Astrocyte of the cerebellum (primary cell): ENCODE results near the gene NOX4.

Experiments used
- DNase-seq: peaks from one replicate; pipeline ENCODE4 v3.0.0-alpha.2; 2011; ENCODE audit warnings: low read depth
- H3K4me3 ChIP-seq: 2 replicates; pipeline ENCODE4 v1.5.1; 2011; ENCODE audit warnings: mild to moderate bottlenecking, low read depth, low read length, moderate library complexity
- in situ Hi-C: cut with HindIII; loops from 2 replicates; pipeline ENCODE4 v1.10.0; 2017; ENCODE audit warnings: low sequenced_read_pairs
- TF ChIP-seq, protein P1 (sequence below): IDR thresholded peaks from 2 replicates; pipeline ENCODE4 v1.5.1; 2012; ENCODE audit warnings: low read length, low read depth, moderate library complexity, mild to moderate bottlenecking; ENCODE audit errors: missing control alignments

NOX4 gene

DNA sequence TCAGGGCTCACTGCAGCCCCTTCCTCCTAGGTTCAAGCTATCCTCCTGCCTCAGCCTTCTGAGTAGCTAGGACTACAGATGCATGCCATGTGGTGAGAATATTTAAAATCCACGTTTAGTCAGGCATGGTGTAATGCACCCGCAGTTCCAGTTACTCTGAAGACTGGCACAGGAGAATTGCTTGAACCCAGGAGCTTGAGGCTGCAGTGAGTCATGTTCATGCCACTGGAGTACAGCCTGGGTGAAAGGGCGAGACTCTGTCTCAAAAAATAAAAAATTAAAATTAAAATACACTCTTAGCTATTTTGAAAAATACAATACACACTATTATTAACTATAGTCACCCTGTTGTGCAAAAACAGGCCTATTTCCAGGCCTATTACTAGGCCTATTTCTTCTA, 38.4 kb downstream of the NOX4 start:
- in situ Hi-C loops: no loop called here
- TF ChIP-seq, protein P1, sequence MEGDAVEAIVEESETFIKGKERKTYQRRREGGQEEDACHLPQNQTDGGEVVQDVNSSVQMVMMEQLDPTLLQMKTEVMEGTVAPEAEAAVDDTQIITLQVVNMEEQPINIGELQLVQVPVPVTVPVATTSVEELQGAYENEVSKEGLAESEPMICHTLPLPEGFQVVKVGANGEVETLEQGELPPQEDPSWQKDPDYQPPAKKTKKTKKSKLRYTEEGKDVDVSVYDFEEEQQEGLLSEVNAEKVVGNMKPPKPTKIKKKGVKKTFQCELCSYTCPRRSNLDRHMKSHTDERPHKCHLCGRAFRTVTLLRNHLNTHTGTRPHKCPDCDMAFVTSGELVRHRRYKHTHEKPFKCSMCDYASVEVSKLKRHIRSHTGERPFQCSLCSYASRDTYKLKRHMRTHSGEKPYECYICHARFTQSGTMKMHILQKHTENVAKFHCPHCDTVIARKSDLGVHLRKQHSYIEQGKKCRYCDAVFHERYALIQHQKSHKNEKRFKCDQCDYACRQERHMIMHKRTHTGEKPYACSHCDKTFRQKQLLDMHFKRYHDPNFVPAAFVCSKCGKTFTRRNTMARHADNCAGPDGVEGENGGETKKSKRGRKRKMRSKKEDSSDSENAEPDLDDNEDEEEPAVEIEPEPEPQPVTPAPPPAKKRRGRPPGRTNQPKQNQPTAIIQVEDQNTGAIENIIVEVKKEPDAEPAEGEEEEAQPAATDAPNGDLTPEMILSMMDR: no peak
- H3K4me3 ChIP-seq: no peak overlapping the region
- no peak for DNase-seq

DNA sequence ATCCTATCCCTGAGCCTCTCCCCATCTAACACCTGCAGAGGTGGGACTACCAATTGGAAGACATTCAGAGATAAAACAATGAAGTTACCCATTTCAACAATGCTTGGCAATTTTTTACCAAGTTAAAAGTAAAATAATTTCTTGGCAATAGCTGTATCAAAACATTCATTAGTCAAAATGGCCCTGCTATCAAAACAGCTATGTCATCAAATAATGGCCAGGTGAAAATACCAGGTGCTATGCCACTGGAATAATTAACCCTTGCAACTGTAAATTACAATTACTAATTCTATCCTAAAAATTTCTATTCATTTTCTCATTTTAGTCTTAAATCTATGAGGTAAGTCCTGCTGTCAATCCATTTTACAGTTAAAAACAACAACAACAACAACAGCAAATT, 43.3 kb downstream of the NOX4 start:
- H3K4me3 ChIP-seq: no peak overlapping the region
- TF ChIP-seq, protein P1: no peak
- no peak for DNase-seq
- in situ Hi-C loops: no loop called here

DNA sequence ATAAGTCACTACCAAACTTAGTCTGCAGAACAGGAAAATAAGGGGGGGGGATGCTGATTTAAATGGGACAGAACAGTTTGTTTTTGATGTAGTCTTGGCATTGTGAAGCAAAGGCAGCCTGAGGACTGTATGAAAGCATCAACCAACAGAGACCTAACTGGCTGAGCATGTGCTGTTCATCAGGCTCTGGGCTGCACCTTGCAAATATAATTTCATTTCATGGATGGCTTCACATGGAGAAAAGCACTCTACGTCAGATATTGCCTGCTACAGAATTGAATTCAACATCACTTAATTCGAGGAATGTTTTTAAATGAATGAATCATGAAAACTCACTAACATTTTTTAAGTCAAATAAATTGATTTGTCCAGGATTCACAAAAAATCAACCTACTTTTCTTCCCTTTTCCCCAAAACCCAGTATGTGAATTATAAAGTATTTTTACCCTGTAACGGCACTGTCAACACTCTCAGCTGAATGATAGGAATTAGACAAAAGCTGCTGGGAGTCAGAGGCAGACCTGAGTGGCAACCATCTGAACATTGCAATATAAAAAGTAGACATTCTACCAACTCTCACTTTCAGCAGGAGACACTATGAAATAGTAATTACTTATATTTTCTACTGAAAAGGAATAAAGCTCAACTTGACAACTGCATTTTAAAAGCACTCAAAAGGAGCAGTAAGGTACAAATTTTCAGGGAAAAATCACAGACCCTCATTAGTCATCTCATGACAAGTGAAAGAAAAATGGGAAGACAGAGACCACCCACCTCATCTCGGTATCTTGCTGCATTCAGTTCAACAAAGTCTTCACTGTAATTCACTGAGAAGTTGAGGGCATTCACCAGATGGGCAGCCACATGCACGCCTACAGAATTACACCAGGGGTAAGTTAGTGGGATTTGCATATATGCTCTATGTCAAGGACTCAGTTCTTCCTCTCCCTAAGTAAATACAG, 47.5 kb downstream of the NOX4 start:
- H3K4me3 ChIP-seq: no peak overlapping the region
- DNase-seq: peak; percentile 72
- TF ChIP-seq, protein P1: no peak
- in situ Hi-C loops: no loop called here

DNA sequence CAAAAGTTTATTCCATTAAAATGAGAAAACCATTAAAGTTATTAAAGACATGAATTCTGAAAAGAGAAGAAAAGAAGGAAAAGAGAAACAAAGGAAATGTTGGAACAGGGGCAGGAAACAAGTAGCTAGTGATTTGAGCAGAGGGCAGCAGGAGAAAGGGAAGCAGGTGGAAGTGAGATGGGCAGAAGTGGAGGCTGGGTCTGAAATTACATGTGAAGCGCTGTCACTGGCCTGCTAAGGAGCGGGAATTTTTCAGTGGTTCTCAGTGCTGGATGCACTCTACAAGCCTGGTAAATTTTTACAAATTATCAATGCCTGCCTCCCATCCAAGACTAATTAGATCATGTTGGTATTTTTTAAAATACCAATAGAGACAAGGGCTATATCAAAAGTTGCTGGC, 48.4 kb downstream of the NOX4 start:
- H3K4me3 ChIP-seq: no peak overlapping the region
- no peak for DNase-seq
- in situ Hi-C loops: no loop called here
- TF ChIP-seq, protein P1: no peak

DNA sequence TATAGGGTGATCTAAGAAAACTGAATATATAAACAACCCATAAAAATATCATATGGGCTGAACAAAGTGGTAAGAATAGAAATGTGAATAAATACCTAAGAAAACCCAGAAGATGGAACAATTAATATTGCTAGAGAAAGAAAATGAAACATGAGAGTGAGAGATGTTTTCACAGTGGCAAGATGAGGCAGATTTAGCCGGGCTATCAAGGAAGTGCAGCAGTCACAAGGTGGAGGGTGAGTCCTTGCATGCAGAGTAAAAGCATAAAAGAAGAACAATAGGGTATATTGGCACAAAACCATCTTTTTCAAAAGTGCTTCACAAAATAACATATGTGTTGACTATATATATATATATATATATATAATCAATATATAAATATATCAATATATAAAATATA, 49.6 kb downstream of the NOX4 start:
- TF ChIP-seq, protein P1: no peak
- no peak for DNase-seq
- no peak overlapping the region for H3K4me3 ChIP-seq
- in situ Hi-C loops: no loop called here

DNA sequence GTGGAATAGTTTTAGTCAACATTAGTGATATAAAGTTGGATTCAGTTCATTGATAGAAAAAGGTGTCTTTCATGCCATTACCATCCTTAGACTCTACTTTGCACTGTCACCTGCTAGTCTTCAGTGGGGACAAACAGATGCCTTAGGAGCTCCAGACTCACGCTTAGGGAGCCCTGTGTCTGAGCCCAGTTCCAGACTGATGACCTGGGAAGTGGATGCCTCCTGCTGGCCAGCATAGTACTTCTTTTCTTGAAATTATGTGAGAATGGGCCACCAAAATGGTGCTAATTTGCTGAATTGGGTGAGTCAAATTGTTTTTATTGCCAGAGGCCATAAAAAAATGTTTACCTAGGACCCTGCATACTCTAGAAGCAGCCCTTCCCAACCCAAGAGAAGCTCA, 53.9 kb downstream of the NOX4 start:
- DNase-seq: no peak
- no peak overlapping the region for H3K4me3 ChIP-seq
- TF ChIP-seq, protein P1: no peak
- in situ Hi-C loops: no loop called here
